ENCODE measurements around the gene GRAMD2B. TPM values are rescaled to one million over a fixed set of nuclear protein-coding genes. Genes with fewer than 3 reads are reported as not detected.
"Not testable (repeated sequence)": the region's sequence is repeated elsewhere in the genome, so short reads cannot be mapped to it uniquely, and the experiment has no call there.

Gene GRAMD2B
- total RNA-seq, 1 donor: 89.8 TPM

- H3K4me1 ChIP-seq (ENCODE audit: insufficient read depth, low read length): peaks cover 7% of the 10 kb centered on the region
- no peaks in the 10 kb centered on the region for H3K9me3 ChIP-seq (ENCODE audit: low read depth, low read length)
- H2AFZ ChIP-seq (ENCODE audit: low read length): no peak overlapping the region
- TF ChIP-seq, protein P1, sequence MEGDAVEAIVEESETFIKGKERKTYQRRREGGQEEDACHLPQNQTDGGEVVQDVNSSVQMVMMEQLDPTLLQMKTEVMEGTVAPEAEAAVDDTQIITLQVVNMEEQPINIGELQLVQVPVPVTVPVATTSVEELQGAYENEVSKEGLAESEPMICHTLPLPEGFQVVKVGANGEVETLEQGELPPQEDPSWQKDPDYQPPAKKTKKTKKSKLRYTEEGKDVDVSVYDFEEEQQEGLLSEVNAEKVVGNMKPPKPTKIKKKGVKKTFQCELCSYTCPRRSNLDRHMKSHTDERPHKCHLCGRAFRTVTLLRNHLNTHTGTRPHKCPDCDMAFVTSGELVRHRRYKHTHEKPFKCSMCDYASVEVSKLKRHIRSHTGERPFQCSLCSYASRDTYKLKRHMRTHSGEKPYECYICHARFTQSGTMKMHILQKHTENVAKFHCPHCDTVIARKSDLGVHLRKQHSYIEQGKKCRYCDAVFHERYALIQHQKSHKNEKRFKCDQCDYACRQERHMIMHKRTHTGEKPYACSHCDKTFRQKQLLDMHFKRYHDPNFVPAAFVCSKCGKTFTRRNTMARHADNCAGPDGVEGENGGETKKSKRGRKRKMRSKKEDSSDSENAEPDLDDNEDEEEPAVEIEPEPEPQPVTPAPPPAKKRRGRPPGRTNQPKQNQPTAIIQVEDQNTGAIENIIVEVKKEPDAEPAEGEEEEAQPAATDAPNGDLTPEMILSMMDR (IDR thresholded peaks at IDR 0.05; ENCODE audit: extremely low read depth, low read depth, low read length): no peak
- no peak overlapping the region for H3K27ac ChIP-seq (ENCODE audit: low read depth, low read length)
- no peak overlapping the region for H3K4me2 ChIP-seq (ENCODE audit: insufficient read depth, low read length)
- no peak for DNase-seq (ENCODE audit: insufficient read length, low spot score, missing footprints)
- H3K4me3 ChIP-seq (ENCODE audit: insufficient read depth, low read length): no peak overlapping the region
- no peaks in the 10 kb centered on the region for H3K27me3 ChIP-seq (ENCODE audit: insufficient read depth, low read length)
- H3K36me3 ChIP-seq (ENCODE audit: insufficient read depth, low read length): peaks cover 41% of the 10 kb centered on the region
- peaks cover 2% of the 10 kb centered on the region for H4K20me1 ChIP-seq (ENCODE audit: insufficient read depth, low read length)
- peaks cover 54% of the 10 kb centered on the region for H3K79me2 ChIP-seq (ENCODE audit: insufficient read depth, low read length)
Observed at GRCh38 chr5:126464016-126464415, 40.8 kb downstream of the GRAMD2B start.

- no peak for DNase-seq (ENCODE audit: insufficient read length, low spot score, missing footprints)
- Histone ChIP-seq H3K4me3 (ENCODE audit: insufficient read depth, low read length) (no peak overlapping the region), H3K4me1 (ENCODE audit: insufficient read depth, low read length) (peaks cover 7% of the 10 kb centered on the region), H4K20me1 (ENCODE audit: insufficient read depth, low read length) (peaks cover 2% of the 10 kb centered on the region), H2AFZ (ENCODE audit: low read length) (no peak overlapping the region), H3K27ac (ENCODE audit: low read depth, low read length) (no peak overlapping the region), H3K4me2 (ENCODE audit: insufficient read depth, low read length) (no peak overlapping the region), H3K36me3 (ENCODE audit: insufficient read depth, low read length) (peaks cover 45% of the 10 kb centered on the region), H3K79me2 (ENCODE audit: insufficient read depth, low read length) (peaks cover 50% of the 10 kb centered on the region), H3K9me3 (ENCODE audit: low read depth, low read length) (no peaks in the 10 kb centered on the region), H3K27me3 (ENCODE audit: insufficient read depth, low read length) (no peaks in the 10 kb centered on the region)
- TF ChIP-seq, protein P1 (IDR thresholded peaks at IDR 0.05; ENCODE audit: extremely low read depth, low read depth, low read length): no peak
Observed at GRCh38 chr5:126464959-126465358, 41.8 kb downstream of the GRAMD2B start.

DNA sequence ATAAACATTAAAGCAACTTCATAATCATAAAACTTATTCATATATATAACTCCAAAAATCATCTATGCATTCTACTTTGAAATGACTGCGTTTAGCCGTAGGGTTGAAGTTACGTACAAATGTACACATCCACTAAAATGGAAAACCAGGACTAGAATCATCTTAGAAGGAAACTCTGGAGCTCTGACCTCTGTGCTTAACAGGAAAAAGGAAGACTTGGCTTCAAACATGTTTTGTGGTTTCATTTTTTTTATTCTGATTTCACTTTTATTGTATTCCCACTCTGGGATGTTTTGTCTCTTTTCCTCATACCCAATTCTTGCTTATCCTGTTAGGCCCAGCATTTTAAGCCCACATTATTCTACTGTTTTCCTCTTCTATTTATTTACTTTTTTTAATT is 44.9 kb downstream of the GRAMD2B start:
- Histone ChIP-seq H2AFZ (ENCODE audit: low read length) (no peak overlapping the region), H3K4me2 (ENCODE audit: insufficient read depth, low read length) (no peak overlapping the region), H3K79me2 (ENCODE audit: insufficient read depth, low read length) (peaks cover 25% of the 10 kb centered on the region), H3K27me3 (ENCODE audit: insufficient read depth, low read length) (no peaks in the 10 kb centered on the region), H3K36me3 (ENCODE audit: insufficient read depth, low read length) (peaks cover 55% of the 10 kb centered on the region), H3K4me1 (ENCODE audit: insufficient read depth, low read length) (peaks cover 22% of the 10 kb centered on the region), H3K27ac (ENCODE audit: low read depth, low read length) (no peak overlapping the region), H3K9me3 (ENCODE audit: low read depth, low read length) (no peaks in the 10 kb centered on the region), H3K4me3 (ENCODE audit: insufficient read depth, low read length) (no peak overlapping the region), H4K20me1 (ENCODE audit: insufficient read depth, low read length) (peaks cover under 1% of the 10 kb centered on the region)
- no peak for DNase-seq (ENCODE audit: insufficient read length, low spot score, missing footprints)
- TF ChIP-seq, protein P1 (IDR thresholded peaks at IDR 0.05; ENCODE audit: extremely low read depth, low read depth, low read length): no peak

- no peak overlapping the region for H3K4me2 ChIP-seq (ENCODE audit: insufficient read depth, low read length)
- no peaks in the 10 kb centered on the region for H3K9me3 ChIP-seq (ENCODE audit: low read depth, low read length)
- no peak for DNase-seq (ENCODE audit: insufficient read length, low spot score, missing footprints)
- no peak overlapping the region for H3K27ac ChIP-seq (ENCODE audit: low read depth, low read length)
- no peaks in the 10 kb centered on the region for H4K20me1 ChIP-seq (ENCODE audit: insufficient read depth, low read length)
- H3K27me3 ChIP-seq (ENCODE audit: insufficient read depth, low read length): no peaks in the 10 kb centered on the region
- no peak overlapping the region for H3K4me3 ChIP-seq (ENCODE audit: insufficient read depth, low read length)
- no peak overlapping the region for H2AFZ ChIP-seq (ENCODE audit: low read length)
- peaks cover 11% of the 10 kb centered on the region for H3K79me2 ChIP-seq (ENCODE audit: insufficient read depth, low read length)
- H3K4me1 ChIP-seq (ENCODE audit: insufficient read depth, low read length): peaks cover 22% of the 10 kb centered on the region
- TF ChIP-seq, protein P1 (IDR thresholded peaks at IDR 0.05; ENCODE audit: extremely low read depth, low read depth, low read length): no peak
- peaks cover 65% of the 10 kb centered on the region for H3K36me3 ChIP-seq (ENCODE audit: insufficient read depth, low read length)
Observed at GRCh38 chr5:126469536-126470316, 46.5 kb downstream of the GRAMD2B start.

DNA sequence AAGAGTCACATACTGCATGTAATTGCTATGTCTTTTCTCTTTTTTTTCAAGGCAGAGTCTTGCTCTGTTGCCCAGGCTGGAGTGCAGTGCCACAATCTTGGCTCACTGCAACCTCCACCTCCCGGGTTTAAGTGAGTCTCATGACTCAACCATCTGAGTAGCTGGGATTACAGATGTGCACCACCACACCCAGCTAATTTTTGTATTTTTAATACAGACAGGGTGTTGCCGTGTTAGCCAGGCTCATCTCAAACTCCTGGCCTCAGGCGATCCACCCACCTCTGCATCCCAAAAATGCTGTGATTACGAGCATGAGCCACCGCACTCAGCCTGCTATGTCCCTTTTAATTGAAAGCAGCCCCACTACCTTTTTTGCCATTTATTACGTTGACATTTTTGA is 47.3 kb downstream of the GRAMD2B start:
- H3K4me1 ChIP-seq (ENCODE audit: insufficient read depth, low read length): peaks cover 22% of the 10 kb centered on the region
- not testable (repeated sequence) for H2AFZ ChIP-seq (ENCODE audit: low read length); H4K20me1 ChIP-seq (ENCODE audit: insufficient read depth, low read length); H3K27me3 ChIP-seq (ENCODE audit: insufficient read depth, low read length); H3K4me3 ChIP-seq (ENCODE audit: insufficient read depth, low read length); H3K9me3 ChIP-seq (ENCODE audit: low read depth, low read length); H3K4me2 ChIP-seq (ENCODE audit: insufficient read depth, low read length); DNase-seq (ENCODE audit: insufficient read length, low spot score, missing footprints); H3K79me2 ChIP-seq (ENCODE audit: insufficient read depth, low read length)
- peaks cover 60% of the 10 kb centered on the region for H3K36me3 ChIP-seq (ENCODE audit: insufficient read depth, low read length)
- H3K27ac ChIP-seq (ENCODE audit: low read depth, low read length): peak overlapping the region; percentile 80

Measured in osteoblast (primary cell).